HPDE6-E6E7 (cell line): ENCODE results near the gene ACSM2A.
"Not testable (repeated sequence)": the region's sequence is repeated elsewhere in the genome, so short reads cannot be mapped to it uniquely, and the experiment has no call there.

ENCODE experiments used
- DNase-seq: peaks from one replicate; pipeline ENCODE4 v3.0.0; 2011; ENCODE audit warnings: missing footprints; ENCODE audit errors: extremely low spot score

Gene ACSM2A

GRCh38 chr16:20459227-20459626 lies 7.9 kb downstream of the ACSM2A start:
- not testable (repeated sequence) for DNase-seq

GRCh38 chr16:20460313-20460712 lies 9.0 kb downstream of the ACSM2A start:
- DNase-seq: not testable (repeated sequence)

GRCh38 chr16:20468954-20469353 lies 17.6 kb downstream of the ACSM2A start:
- not testable (repeated sequence) for DNase-seq

- not testable (repeated sequence) for DNase-seq
Measured at GRCh38 chr16:20469930-20470329, 18.6 kb downstream of the ACSM2A start.

- DNase-seq: not testable (repeated sequence)
Measured at GRCh38 chr16:20470732-20471131, 19.4 kb downstream of the ACSM2A start.

GRCh38 chr16:20477188-20477744 lies 25.9 kb downstream of the ACSM2A start:
- not testable (repeated sequence) for DNase-seq

GRCh38 chr16:20483989-20484388 lies 32.7 kb downstream of the ACSM2A start:
- DNase-seq: not testable (repeated sequence)

- DNase-seq: no peak
Measured at GRCh38 chr16:20484726-20485125, 33.4 kb downstream of the ACSM2A start.

- no peak for DNase-seq
Measured at GRCh38 chr16:20485408-20485807, 34.1 kb downstream of the ACSM2A start.

GRCh38 chr16:20490994-20491393 lies 39.7 kb downstream of the ACSM2A start:
- DNase-seq: not testable (repeated sequence)

GRCh38 chr16:20491448-20491847 lies 40.1 kb downstream of the ACSM2A start:
- not testable (repeated sequence) for DNase-seq

GRCh38 chr16:20504418-20504817 lies 53.1 kb downstream of the ACSM2A start:
- no peak for DNase-seq

- DNase-seq: no peak
Measured at GRCh38 chr16:20507280-20507679, 56.0 kb downstream of the ACSM2A start.

GRCh38 chr16:20510323-20510722 lies 59.0 kb downstream of the ACSM2A start:
- DNase-seq: no peak

- DNase-seq: no peak
Measured at GRCh38 chr16:20515688-20516090, 64.4 kb downstream of the ACSM2A start.

- no peak for DNase-seq
Measured at GRCh38 chr16:20517149-20517548, 65.8 kb downstream of the ACSM2A start.

- no peak for DNase-seq
Measured at GRCh38 chr16:20519231-20519630, 67.9 kb downstream of the ACSM2A start.

- no peak for DNase-seq
Measured at GRCh38 chr16:20520103-20520502, 68.8 kb downstream of the ACSM2A start.

- DNase-seq: not testable (repeated sequence)
Measured at GRCh38 chr16:20531795-20532194, 80.5 kb downstream of the ACSM2A start.

GRCh38 chr16:20532284-20532792 lies 81.0 kb downstream of the ACSM2A start:
- DNase-seq: not testable (repeated sequence)

GRCh38 chr16:20536669-20537068 lies 85.3 kb downstream of the ACSM2A start:
- DNase-seq: not testable (repeated sequence)
